IMR-90 (cell line): ENCODE results near the gene CRACDL. TPM values are rescaled to one million over a fixed set of nuclear protein-coding genes. Genes with fewer than 3 reads are reported as not detected.

Experiments used
- ATAC-seq: fragments of 200-7000 bp; cut with Tn5 transposase; 2 replicates; pipeline ENCODE4 v1.9.1; 2020; ENCODE audit warnings: low read depth, mild to moderate bottlenecking, moderate library complexity
- BruUV-seq: library from RNA; stranded (reverse); fragments of 400-500 nt; replicated peaks from 2 replicates; lab custom pipeline; 2021; lab: Mats Ljungman, UMichigan
- CTCF ChIA-PET: fragments of 300-600 bp; formaldehyde crosslinking; extraction: SDS; loops from one replicate; lab custom pipeline; 2021; ENCODE audit warnings: antibody characterized with exemption; lab: Yijun Ruan, JAX
- POLR2A ChIA-PET: fragments of 300-600 bp; sonication (Branson Sonifier 250); formaldehyde crosslinking; loops from one replicate; lab custom pipeline; 2022; ENCODE audit warnings: antibody characterized with exemption; ENCODE audit not compliant: unreplicated experiment; lab: Charles Lee
- DNase-seq: peaks from one replicate; pipeline ENCODE4 v3.0.0; 2013
- H2AFZ ChIP-seq: replicated peaks from 2 replicates; pipeline ENCODE3; 2013; ENCODE audit warnings: low read length, mild to moderate bottlenecking; ENCODE audit not compliant: poor library complexity
- H2AK5ac ChIP-seq: 2 replicates; pipeline ENCODE4 v1.6.1; 2013; ENCODE audit warnings: low read depth, low read length, inconsistent platforms
- H2AK9ac ChIP-seq: replicated peaks from 2 replicates; pipeline ENCODE3; 2013; ENCODE audit warnings: mild to moderate bottlenecking, low read depth, low read length, moderate library complexity; ENCODE audit not compliant: poor library complexity
- H2BK120ac ChIP-seq: 2 replicates; pipeline ENCODE4 v1.6.1; 2013; ENCODE audit warnings: low read depth, low read length, inconsistent platforms
- H2BK15ac ChIP-seq: 3 replicates; pipeline ENCODE4 v1.6.1; 2013; ENCODE audit warnings: low read depth, low read length, inconsistent platforms
- H2BK20ac ChIP-seq: 2 replicates; pipeline ENCODE4 v1.6.1; 2013; ENCODE audit warnings: low read depth, mild to moderate bottlenecking, inconsistent platforms, low read length, moderate library complexity
- H2BK5ac ChIP-seq: 2 replicates; pipeline ENCODE4 v1.6.1; 2013; ENCODE audit warnings: mild to moderate bottlenecking, low read depth, low read length, inconsistent platforms; ENCODE audit not compliant: poor library complexity, severe bottlenecking
- H3K14ac ChIP-seq: replicated peaks from 2 replicates; pipeline ENCODE4 v1.6.1; 2013; ENCODE audit warnings: low read depth, low read length, inconsistent platforms
- H3K18ac ChIP-seq: 2 replicates; pipeline ENCODE4 v1.6.1; 2013; ENCODE audit warnings: low read depth, low read length, control low read depth
- H3K23ac ChIP-seq: 2 replicates; pipeline ENCODE4 v1.6.1; 2013; ENCODE audit warnings: low read depth, low read length, inconsistent platforms
- H3K27ac ChIP-seq: 2 replicates; pipeline ENCODE4 v1.5.1; 2013; ENCODE audit warnings: mild to moderate bottlenecking, control low read depth, low read length; ENCODE audit not compliant: insufficient read depth
- H3K27me3 ChIP-seq: 2 replicates; pipeline ENCODE4 v1.6.1; 2013; ENCODE audit warnings: low read length; ENCODE audit not compliant: control insufficient read depth, insufficient read depth
- H3K36me3 ChIP-seq: 2 replicates; pipeline ENCODE4 v1.6.1; 2013; ENCODE audit warnings: low read length, mixed read lengths; ENCODE audit not compliant: control insufficient read depth, insufficient read depth
- H3K4ac ChIP-seq: 2 replicates; pipeline ENCODE4 v1.6.1; 2013; ENCODE audit warnings: low read depth, low read length, inconsistent platforms
- H3K4me1 ChIP-seq: 2 replicates; pipeline ENCODE4 v1.6.1; 2013; ENCODE audit warnings: low read length, mixed read lengths; ENCODE audit not compliant: control insufficient read depth, insufficient read depth
- H3K4me2 ChIP-seq: 2 replicates; pipeline ENCODE4 v1.6.1; 2013; ENCODE audit warnings: low read depth, mild to moderate bottlenecking, control low read depth, low read length, moderate library complexity
- H3K4me3 ChIP-seq: 2 replicates; pipeline ENCODE4 v1.5.1; 2013; ENCODE audit warnings: low read depth, mild to moderate bottlenecking, control low read depth, low read length, moderate library complexity; ENCODE audit not compliant: insufficient read depth
- H3K56ac ChIP-seq: 2 replicates; pipeline ENCODE4 v1.6.1; 2013; ENCODE audit warnings: low read length, inconsistent platforms; ENCODE audit not compliant: insufficient read depth; ENCODE audit errors: extremely low read depth
- H3K79me1 ChIP-seq, 2 experiments: 2 replicates each; pipeline ENCODE4 v1.6.1; 2013; ENCODE audit warnings: low read length in 2 of 2, inconsistent platforms in 1 of 2, low read depth in 1 of 2
- H3K9ac ChIP-seq: 2 replicates; pipeline ENCODE4 v1.6.1; 2013; ENCODE audit warnings: low read depth, low read length, control low read depth
- H3K9me1 ChIP-seq: 2 replicates; pipeline ENCODE4 v1.6.1; 2013; ENCODE audit warnings: low read length, inconsistent platforms; ENCODE audit not compliant: insufficient read depth
- H3K9me3 ChIP-seq: 2 replicates; pipeline ENCODE4 v1.6.1; 2013; ENCODE audit warnings: low read length; ENCODE audit not compliant: control insufficient read depth, insufficient read depth
- H4K20me1 ChIP-seq: 2 replicates; pipeline ENCODE4 v1.6.1; 2013; ENCODE audit warnings: low read length, inconsistent platforms; ENCODE audit not compliant: insufficient read depth
- H4K5ac ChIP-seq: 2 replicates; pipeline ENCODE4 v1.6.1; 2013; ENCODE audit warnings: mild to moderate bottlenecking, low read depth, low read length, control low read depth
- H4K8ac ChIP-seq, 2 experiments: 2 replicates each; pipeline ENCODE4 v1.6.1; 2013; ENCODE audit warnings: low read depth in 2 of 2, low read length in 2 of 2, control low read depth in 1 of 2, inconsistent platforms in 1 of 2
- H4K91ac ChIP-seq: 2 replicates; pipeline ENCODE4 v1.6.1; 2013; ENCODE audit warnings: low read depth, low read length, inconsistent platforms; ENCODE audit not compliant: insufficient read depth
- BHLHE40 ChIP-seq: fragments of 150-350 bp; IDR thresholded peaks from 2 replicates; pipeline ENCODE4 v1.6.1; 2016; ENCODE audit warnings: mild to moderate bottlenecking, low read depth, low read length
- CEBPB ChIP-seq: IDR thresholded peaks from 2 replicates; pipeline ENCODE4 v1.6.1; 2012; ENCODE audit warnings: low read depth, low read length, improper control_type of control experiment
- CHD1 ChIP-seq: IDR thresholded peaks from 2 replicates; pipeline ENCODE4 v1.6.1; 2012; ENCODE audit warnings: low read depth, low read length, improper control_type of control experiment
- CTCF ChIP-seq: conservative IDR thresholded peaks from 2 replicates; pipeline ENCODE4 v1.5.1; 2012; ENCODE audit warnings: mild to moderate bottlenecking, low read depth, low read length, improper control_type of control experiment
- ELK1 ChIP-seq: fragments of 150-350 bp; IDR thresholded peaks from 2 replicates; pipeline ENCODE4 v1.6.1; 2016; ENCODE audit warnings: low read depth, mild to moderate bottlenecking, low read length, moderate library complexity, borderline replicate concordance
- FOS ChIP-seq: fragments of 150-350 bp; IDR thresholded peaks from 2 replicates; pipeline ENCODE4 v1.6.1; 2016; ENCODE audit warnings: low read depth, low read length
- MAFK ChIP-seq: IDR thresholded peaks from 2 replicates; pipeline ENCODE4 v1.6.1; 2012; ENCODE audit warnings: low read depth, low read length, improper control_type of control experiment
- MAZ ChIP-seq: IDR thresholded peaks from 2 replicates; pipeline ENCODE4 v1.6.1; 2012; ENCODE audit warnings: low read depth, mild to moderate bottlenecking, low read length, improper control_type of control experiment, moderate library complexity, borderline replicate concordance
- MXI1 ChIP-seq: IDR thresholded peaks from 2 replicates; pipeline ENCODE4 v1.6.1; 2012; ENCODE audit warnings: low read depth, mild to moderate bottlenecking, low read length, moderate library complexity, borderline replicate concordance
- NFE2L2 ChIP-seq: fragments of 150-350 bp; IDR thresholded peaks from 2 replicates; pipeline ENCODE4 v1.6.1; 2016; ENCODE audit warnings: low read depth, mild to moderate bottlenecking, low read length
- POLR2A ChIP-seq: IDR thresholded peaks from 2 replicates; pipeline ENCODE4 v1.6.1; 2012; ENCODE audit warnings: mild to moderate bottlenecking, low read depth, low read length
- RAD21 ChIP-seq: IDR thresholded peaks from 2 replicates; pipeline ENCODE4 v1.6.1; 2012; ENCODE audit warnings: low read length, improper control_type of control experiment
- RCOR1 ChIP-seq: IDR thresholded peaks from 2 replicates; pipeline ENCODE4 v1.6.1; 2012; ENCODE audit warnings: mild to moderate bottlenecking, low read length, improper control_type of control experiment; ENCODE audit not compliant: insufficient replicate concordance
- RFX5 ChIP-seq: IDR thresholded peaks from 2 replicates; pipeline ENCODE4 v1.8.0; 2012; ENCODE audit warnings: low read depth, mild to moderate bottlenecking, low read length, moderate library complexity
- SMC3 ChIP-seq: fragments of 150-350 bp; IDR thresholded peaks from 2 replicates; pipeline ENCODE4 v1.6.1; 2016; ENCODE audit warnings: low read depth, mild to moderate bottlenecking, antibody characterized with exemption, low read length, moderate library complexity
- WGBS, 2 experiments: methylation state at CpG; one replicate each; pipeline versions ENCODE4 v1.1.5 to v1.1.7; 2013; ENCODE audit warnings: missing lambda C conversion rate in 2 of 2; ENCODE audit not compliant: insufficient read length in 1 of 2; ENCODE audit errors: extremely low coverage in 2 of 2; 5-methylcytosine and 5-hydroxymethylcytosine counted together
- dilution Hi-C: fragments of 300-500 bp; cut with HindIII; formaldehyde crosslinking; loops from one replicate; pipeline ENCODE4 v1.14.3; 2018; ENCODE audit warnings: low sequenced_read_pairs; ENCODE audit not compliant: unreplicated experiment
- in situ Hi-C: fragments of 300-500 bp; cut with MboI; formaldehyde crosslinking; loops from 3 replicates; pipeline ENCODE4 v1.14.3; 2019; ENCODE audit warnings: low sequenced_read_pairs, inconsistent platforms, mixed read lengths
- intact Hi-C: fragments of 100-400 bp; cut with micrococcal nuclease; formaldehyde crosslinking; loops from 2 replicates; pipeline ENCODE4 v1.10.0; 2022
- polyA plus RNA-seq, 3 experiments: library from polyadenylated mRNA; depleted of rRNA; stranded (reverse); fragments of >200 nt; gene quantifications; 2 replicates each; pipeline ENCODE4 v1.2.3, GENCODE V29; 2012; ENCODE audit warnings: low replicate concordance in 1 of 3
- total RNA-seq: library from RNA; depleted of rRNA; stranded (reverse); fragments of >200 nt; gene quantifications from 2 replicates; pipeline ENCODE4 v1.2.3, GENCODE V29; 2012
- TF ChIP-seq, protein P1 (sequence below): fragments of 150-350 bp; IDR thresholded peaks from 2 replicates; pipeline ENCODE4 v1.6.1; 2017; ENCODE audit warnings: mild to moderate bottlenecking, antibody characterized with exemption, low read length, low read depth

The CRACDL gene
- total and polyA plus RNA-seq, 2 of the 4 experiments (the other 2 are of a cell fraction): not detected

GRCh38 chr2:98924910-98925309 lies 11.1 kb downstream of the CRACDL start:
- WGBS, 2 experiments: no CpG with 5 or more reads among the region's 4 CpGs
- Histone ChIP-seq H2BK20ac (no peak overlapping the region), H4K91ac (no peak overlapping the region), H3K27ac (no peak overlapping the region), H3K27me3 (peaks cover 7% of the 10 kb centered on the region), H4K8ac (no peak overlapping the region), H4K20me1 (no peaks in the 10 kb centered on the region), H3K79me1 (no peaks in the 10 kb centered on the region), H3K36me3 (no peaks in the 10 kb centered on the region), H3K18ac (no peak overlapping the region), H2BK120ac (no peak overlapping the region), H2BK5ac (no peak overlapping the region), H3K4me2 (no peak overlapping the region), H4K5ac (no peak overlapping the region), H2BK15ac (no peak overlapping the region), H3K4ac (no peak overlapping the region), H2AFZ (no peak overlapping the region), H3K4me3 (no peak overlapping the region), H3K4me1 (no peaks in the 10 kb centered on the region), H3K9me3 (no peaks in the 10 kb centered on the region), H3K14ac (no peak overlapping the region), H2AK5ac (no peak overlapping the region), H2AK9ac (no peak overlapping the region), H3K23ac (no peak overlapping the region), H3K9me1 (no peaks in the 10 kb centered on the region), H3K9ac (no peak overlapping the region), H3K56ac (no peak overlapping the region)
- intact Hi-C loops: no loop called here
- dilution Hi-C loops: no loop called here
- in situ Hi-C loops: no loop called here
- DNase-seq (no peak), ATAC-seq (no peak)
- no TSS peak for BruUV-seq
- no peak for TF ChIP-seq RCOR1
- no peak for TF ChIP-seq MAFK
- TF ChIP-seq, protein P1, sequence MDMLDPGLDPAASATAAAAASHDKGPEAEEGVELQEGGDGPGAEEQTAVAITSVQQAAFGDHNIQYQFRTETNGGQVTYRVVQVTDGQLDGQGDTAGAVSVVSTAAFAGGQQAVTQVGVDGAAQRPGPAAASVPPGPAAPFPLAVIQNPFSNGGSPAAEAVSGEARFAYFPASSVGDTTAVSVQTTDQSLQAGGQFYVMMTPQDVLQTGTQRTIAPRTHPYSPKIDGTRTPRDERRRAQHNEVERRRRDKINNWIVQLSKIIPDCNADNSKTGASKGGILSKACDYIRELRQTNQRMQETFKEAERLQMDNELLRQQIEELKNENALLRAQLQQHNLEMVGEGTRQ: no peak
- TF ChIP-seq NFE2L2: no peak
- no peak for TF ChIP-seq SMC3
- TF ChIP-seq CHD1: no peak
- TF ChIP-seq CEBPB: no peak
- TF ChIP-seq RAD21: no peak
- TF ChIP-seq FOS: no peak
- no peak for TF ChIP-seq RFX5
- no peak for TF ChIP-seq ELK1
- TF ChIP-seq BHLHE40: no peak
- TF ChIP-seq CTCF: no peak
- TF ChIP-seq MXI1: no peak
- TF ChIP-seq MAZ: no peak
- no peak for TF ChIP-seq POLR2A
- POLR2A ChIA-PET: no interaction called here
- CTCF ChIA-PET: no interaction called here
